GM21447 (cell line): Measurements from ENCODE around the gene PLCD4.

Source experiments
- ATAC-seq: cut with Tn5 transposase; IDR thresholded peaks from one replicate; pipeline ENCODE4 v1.9.1; 2021; ENCODE audit not compliant: unreplicated experiment

The PLCD4 gene

DNA sequence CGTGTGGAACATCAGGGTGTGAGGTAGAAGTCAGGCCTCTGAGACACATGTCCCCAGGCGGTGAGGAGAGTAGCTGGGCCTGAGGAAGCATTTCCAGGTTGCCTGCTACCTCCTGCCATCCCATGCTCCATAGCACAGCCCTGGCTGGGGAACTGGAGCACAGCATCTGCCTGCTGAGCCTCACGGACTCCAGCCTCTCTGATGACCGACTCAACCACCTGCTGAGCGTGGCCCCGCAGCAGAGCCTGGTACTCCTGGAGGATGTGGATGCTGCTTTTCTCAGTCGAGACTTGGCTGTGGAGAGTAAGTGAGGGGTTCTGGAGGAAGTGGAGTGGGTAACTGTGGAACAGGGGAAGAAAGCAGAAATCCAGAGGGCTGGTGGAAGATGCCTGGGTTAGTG, 54.7 kb downstream of the PLCD4 start:
- ATAC-seq = no peak

DNA sequence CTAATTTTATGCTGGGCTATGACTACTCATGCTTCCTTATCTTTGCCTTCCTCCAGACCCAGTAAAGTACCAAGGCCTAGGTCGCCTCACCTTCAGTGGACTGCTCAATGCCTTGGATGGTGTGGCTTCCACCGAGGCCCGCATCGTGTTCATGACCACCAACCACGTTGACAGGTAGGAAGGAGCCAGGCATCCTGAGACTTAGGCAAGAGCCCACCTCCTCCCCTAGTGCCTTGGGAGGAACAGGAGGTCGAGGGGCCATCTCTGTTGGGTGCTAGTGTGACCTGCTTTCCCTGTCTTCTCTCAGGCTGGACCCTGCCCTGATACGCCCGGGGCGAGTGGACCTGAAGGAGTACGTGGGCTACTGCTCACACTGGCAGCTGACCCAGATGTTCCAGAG, 55.1 kb downstream of the PLCD4 start:
- ATAC-seq = no peak

DNA sequence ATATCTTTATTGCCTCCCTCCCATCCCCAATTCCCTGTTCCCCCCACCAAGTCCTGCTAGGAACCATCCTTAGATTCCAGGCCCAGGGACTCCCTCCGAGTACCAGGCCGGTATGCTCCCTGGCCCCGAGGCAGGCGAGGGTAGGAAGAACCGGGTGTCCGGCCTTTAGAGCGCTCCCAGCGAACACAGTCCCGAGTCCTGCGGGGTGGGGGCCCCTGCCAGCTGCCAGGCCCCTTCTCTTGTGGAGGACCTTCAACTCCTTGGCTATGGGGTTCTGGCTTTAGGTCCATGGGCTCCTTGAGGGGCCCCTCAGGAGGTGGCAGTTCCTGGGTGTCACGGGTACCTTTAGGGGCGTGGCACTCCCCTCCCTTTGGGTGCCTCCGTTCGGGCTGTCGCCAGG, 56.2 kb downstream of the PLCD4 start:
- no peak for ATAC-seq

DNA sequence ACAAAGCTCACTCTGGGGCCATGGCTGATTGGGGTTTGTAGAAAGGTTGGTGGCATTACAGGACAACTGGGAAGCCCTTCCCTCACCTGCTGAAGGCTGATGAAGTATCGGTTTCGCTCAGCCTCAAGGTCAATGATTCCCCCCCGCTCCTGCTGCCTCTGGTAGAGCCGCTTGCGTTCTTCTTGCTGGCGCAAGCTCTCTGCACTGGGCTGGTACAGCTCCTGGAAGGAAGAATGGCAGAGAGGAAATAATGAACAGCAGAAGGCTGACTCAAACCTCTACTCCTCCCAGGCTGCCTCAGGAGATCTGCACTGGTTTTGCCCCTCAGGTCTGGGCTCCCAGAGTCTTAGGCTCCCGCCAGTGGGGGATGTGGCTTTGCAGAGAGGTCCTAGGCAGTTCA, 57.0 kb downstream of the PLCD4 start:
- no peak for ATAC-seq

DNA sequence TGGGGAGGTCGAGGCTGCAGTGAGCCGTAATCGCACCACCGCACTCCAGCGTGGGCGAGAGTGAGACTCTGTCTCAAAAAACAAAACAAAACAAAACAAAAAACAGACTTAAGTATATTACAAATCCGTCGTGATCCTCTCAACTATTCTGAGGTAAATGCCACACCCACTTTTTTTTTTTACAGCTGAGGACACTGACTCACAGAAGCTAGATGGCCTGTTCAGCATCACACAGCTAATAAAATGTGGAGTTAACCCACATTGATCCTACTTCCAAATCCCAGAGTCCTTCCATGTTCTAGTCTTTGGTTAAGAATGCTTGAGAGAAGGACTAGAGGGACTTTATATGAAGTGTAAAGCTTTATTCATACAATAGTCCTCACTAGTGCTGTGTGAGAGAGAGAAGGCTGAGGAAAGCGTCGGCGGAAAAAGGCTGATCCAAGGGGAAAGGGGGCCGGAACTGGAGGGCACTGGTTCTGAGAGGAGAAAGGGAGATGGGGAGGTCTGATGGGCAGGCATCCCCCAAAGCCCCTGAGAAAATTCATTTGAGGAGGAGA, 63.5 kb downstream of the PLCD4 start:
- ATAC-seq = no peak

DNA sequence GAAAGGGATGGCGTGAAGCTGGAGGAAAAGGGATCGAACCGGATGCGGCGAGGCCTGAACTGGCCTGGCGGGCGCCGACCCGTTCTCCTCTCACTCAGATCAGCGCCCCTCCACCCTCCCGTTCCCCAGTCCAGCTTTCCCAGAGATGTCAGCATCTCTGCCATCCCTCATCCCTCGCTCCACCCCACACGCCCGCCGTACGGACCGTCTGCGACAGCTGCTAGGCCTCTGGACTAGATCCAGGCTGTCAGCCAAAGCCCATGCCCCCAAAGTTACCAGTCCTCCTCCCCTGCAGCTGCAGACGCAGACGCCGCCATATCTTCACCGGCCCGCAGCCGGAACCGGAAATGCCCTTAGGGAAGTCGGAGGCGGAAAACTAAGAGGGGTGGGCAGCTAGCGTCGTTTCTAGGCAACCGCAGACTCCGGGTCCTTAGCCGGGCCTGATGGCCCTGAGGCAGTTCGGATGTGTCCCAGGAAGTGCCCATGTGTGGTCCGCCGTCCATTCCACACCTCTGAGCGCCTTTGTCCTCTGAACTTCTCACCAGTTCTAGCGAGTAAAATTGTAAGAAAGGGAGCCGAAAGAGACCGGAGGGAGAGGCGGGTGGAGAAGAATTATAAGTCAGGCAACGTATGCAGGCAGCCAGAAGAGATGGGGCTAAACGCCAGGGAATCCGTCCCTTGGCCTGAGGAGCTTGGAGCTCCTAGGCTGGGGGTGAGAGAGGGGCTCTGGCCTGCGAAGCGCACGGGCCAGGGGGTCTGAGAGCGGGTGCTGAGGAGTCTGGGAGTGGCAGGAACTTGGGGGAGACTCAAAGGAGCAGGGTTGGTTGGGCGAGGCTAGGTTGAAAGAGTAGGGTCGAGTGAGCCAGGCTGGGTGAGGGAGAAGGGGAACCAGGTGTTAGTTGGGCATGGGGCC, 64.2 kb downstream of the PLCD4 start, which contains the start of the genes RNF25 and STK36:
RNF25 (minus strand) TSS at position 349 of the 913 bp plus-strand sequence; CDS start at position 317, 32 bp downstream.
STK36 (plus strand) TSS at position 433 of the 913 bp plus-strand sequence. CDS start 744 bp downstream, outside the sequence.
- ATAC-seq = peak; percentile 98

DNA sequence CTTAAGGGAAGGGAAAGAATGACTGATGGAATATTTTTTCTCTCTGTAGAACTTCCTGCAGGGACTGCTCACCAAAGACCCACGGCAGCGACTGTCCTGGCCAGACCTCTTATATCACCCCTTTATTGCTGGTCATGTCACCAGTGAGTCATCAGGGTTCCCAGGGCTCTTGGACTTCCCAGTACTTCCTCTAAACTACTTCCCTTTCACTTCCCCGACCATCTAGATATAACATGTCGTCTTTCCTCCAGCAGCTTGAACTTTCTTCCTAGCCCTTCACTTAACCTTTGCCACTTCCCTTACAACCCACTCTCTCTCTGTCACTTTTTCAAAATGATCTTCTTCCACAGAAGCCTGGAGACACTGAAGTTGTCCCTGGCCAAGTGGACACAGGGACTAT, 71.4 kb downstream of the PLCD4 start:
- no peak for ATAC-seq

DNA sequence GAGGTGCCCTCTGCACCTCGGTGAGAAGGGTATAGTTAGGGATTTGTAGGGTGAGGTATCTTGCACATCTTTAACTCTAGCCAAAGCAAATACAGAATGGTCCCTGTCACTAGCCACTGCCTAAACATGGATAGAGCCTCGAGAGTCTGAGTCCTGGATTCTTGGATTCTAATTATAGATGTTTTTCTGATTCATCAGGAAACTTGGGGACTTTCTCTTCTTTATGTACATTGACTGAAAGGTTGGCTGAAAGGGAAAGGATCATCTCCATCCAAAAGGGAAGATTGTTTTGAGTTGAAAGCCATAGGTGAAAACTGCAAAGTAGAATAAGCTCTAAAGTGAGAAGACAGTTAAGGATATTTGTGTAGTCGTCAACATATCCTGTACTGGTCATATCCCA, 72.4 kb downstream of the PLCD4 start:
- no peak for ATAC-seq
